GM23338 (cell line): ENCODE data around the gene TLDC2. TPM values are rescaled to one million over a fixed set of nuclear protein-coding genes. Genes with fewer than 3 reads are reported as not detected.

Experiments used
- ATAC-seq: fragments of 200-7000 bp; cut with Tn5 transposase; 3 replicates; pipeline ENCODE4 v1.9.1; 2020
- DNase-seq: peaks from one replicate; pipeline ENCODE4 v3.0.0-alpha.2; 2015; ENCODE audit warnings: low spot score
- H2AFZ ChIP-seq: fragments of 200-600 bp; sonication (generic); 2 replicates; pipeline ENCODE4 v1.8.0; 2016; ENCODE audit warnings: antibody characterized with exemption, mild to moderate bottlenecking, moderate library complexity
- H3F3A ChIP-seq: fragments of 200-600 bp; sonication (generic); replicated peaks from 2 replicates; pipeline ENCODE4 v1.8.0; 2017; ENCODE audit warnings: antibody characterized with exemption, mixed run types, low read depth
- H3K27ac ChIP-seq: fragments of 200-600 bp; sonication (generic); 2 replicates; pipeline ENCODE4 v1.6.1; 2016; ENCODE audit warnings: low read depth
- H3K27me3 ChIP-seq: fragments of 200-600 bp; sonication (generic); 2 replicates; pipeline ENCODE4 v1.8.0; 2016; ENCODE audit warnings: mild to moderate bottlenecking, mixed run types, moderate library complexity; ENCODE audit not compliant: insufficient read depth
- H3K36me3 ChIP-seq: fragments of 200-600 bp; sonication (generic); 2 replicates; pipeline ENCODE4 v1.8.0; 2016; ENCODE audit warnings: mild to moderate bottlenecking; ENCODE audit not compliant: insufficient read depth
- H3K4me1 ChIP-seq: fragments of 200-600 bp; sonication (generic); 2 replicates; pipeline ENCODE4 v1.8.0; 2016; ENCODE audit warnings: mild to moderate bottlenecking, moderate library complexity; ENCODE audit not compliant: insufficient read depth
- H3K4me2 ChIP-seq: fragments of 200-600 bp; sonication (generic); 2 replicates; pipeline ENCODE4 v1.7.1; 2017; ENCODE audit warnings: mixed run types
- H3K4me3 ChIP-seq: fragments of 200-600 bp; sonication (generic); 2 replicates; pipeline ENCODE4 v1.6.1; 2016; ENCODE audit warnings: mixed run types
- H3K79me2 ChIP-seq: fragments of 200-600 bp; sonication (generic); replicated peaks from 2 replicates; pipeline ENCODE4 v1.8.0; 2017; ENCODE audit warnings: mild to moderate bottlenecking; ENCODE audit not compliant: insufficient read depth
- H3K9me2 ChIP-seq: fragments of 200-600 bp; sonication (generic); 2 replicates; pipeline ENCODE4 v1.8.0; 2017; ENCODE audit not compliant: insufficient read depth
- H4K20me1 ChIP-seq: fragments of 200-600 bp; sonication (generic); replicated peaks from 2 replicates; pipeline ENCODE4 v1.8.0; 2017; ENCODE audit warnings: mild to moderate bottlenecking; ENCODE audit not compliant: insufficient read depth
- H3K27ac Mint-ChIP-seq: 2 replicates; pipeline ENCODE4 v1.8.0; 2020; ENCODE audit warnings: inconsistent platforms, mild to moderate bottlenecking, moderate library complexity, mixed read lengths
- H3K27me3 Mint-ChIP-seq: 3 replicates; pipeline ENCODE4 v1.8.0; 2022; ENCODE audit warnings: low read depth, mild to moderate bottlenecking, moderate library complexity, mixed read lengths, inconsistent platforms; ENCODE audit not compliant: insufficient read depth, poor library complexity
- H3K36me3 Mint-ChIP-seq: 3 replicates; pipeline ENCODE4 v1.8.0; 2021; ENCODE audit warnings: low read depth, mild to moderate bottlenecking, inconsistent platforms, moderate library complexity, mixed read lengths
- H3K4me1 Mint-ChIP-seq: 3 replicates; pipeline ENCODE4 v1.8.0; 2020; ENCODE audit warnings: mild to moderate bottlenecking, inconsistent platforms, mixed read lengths
- H3K4me3 Mint-ChIP-seq: 3 replicates; pipeline ENCODE4 v1.8.0; 2021; ENCODE audit warnings: moderate library complexity, mild to moderate bottlenecking, inconsistent platforms, mixed read lengths
- H3K9me3 Mint-ChIP-seq: 3 replicates; pipeline ENCODE4 v1.8.0; 2020; ENCODE audit warnings: moderate library complexity, mild to moderate bottlenecking, inconsistent platforms, mixed read lengths
- CTCF ChIP-seq, 2 experiments: fragments of 200-600 bp in 1 of 2; sonication (generic) in 1 of 2; conservative IDR thresholded peaks; 2 replicates each; pipeline versions ENCODE4 v1.5.1 to v1.6.1; 2016 to 2017; ENCODE audit warnings: antibody characterized with exemption in 2 of 2, low read depth in 2 of 2, mild to moderate bottlenecking in 2 of 2, moderate library complexity in 1 of 2
- EZH2phosphoT487 ChIP-seq: fragments of 200-600 bp; sonication (generic); IDR thresholded peaks from one replicate; pipeline ENCODE4 v1.8.1; 2018; ENCODE audit warnings: antibody characterized with exemption; ENCODE audit not compliant: unreplicated experiment
- STAT1 ChIP-seq: IDR thresholded peaks from one replicate; pipeline ENCODE4 v1.6.1; 2016; ENCODE audit warnings: antibody characterized with exemption; ENCODE audit not compliant: unreplicated experiment
- ZNF331 ChIP-seq: fragments of 250-450 bp; sonication (Bioruptor Pico); IDR thresholded peaks from 2 replicates; pipeline ENCODE4 v1.5.0; 2020; ENCODE audit warnings: low read depth, mild to moderate bottlenecking, moderate library complexity
- ZNF462 ChIP-seq: fragments of 250-450 bp; sonication (Bioruptor Pico); IDR thresholded peaks from 2 replicates; pipeline ENCODE4 v1.5.0; 2020; ENCODE audit warnings: mild to moderate bottlenecking, moderate library complexity
- polyA plus RNA-seq: library from polyadenylated mRNA; unstranded; fragments of >200 nt; fragmentation: Nextera tagmentation; extraction: Ambion mirVana; gene quantifications from 2 replicates; pipeline ENCODE4 v1.2.1, GENCODE V29; 2016
- total RNA-seq: library from RNA; depleted of rRNA; stranded (reverse); fragments of >200 nt; shearing (Covaris generic); gene quantifications from 2 replicates; pipeline ENCODE4 v1.2.3, GENCODE V29; 2014
- TF ChIP-seq, protein P1 (sequence below): IDR thresholded peaks from 2 replicates; pipeline ENCODE4 v1.6.1; 2016; ENCODE audit warnings: antibody characterized with exemption

The TLDC2 gene
- total and polyA plus RNA-seq, 2 experiments from 2014 or later, result 0.16 to 0.38 TPM

DNA sequence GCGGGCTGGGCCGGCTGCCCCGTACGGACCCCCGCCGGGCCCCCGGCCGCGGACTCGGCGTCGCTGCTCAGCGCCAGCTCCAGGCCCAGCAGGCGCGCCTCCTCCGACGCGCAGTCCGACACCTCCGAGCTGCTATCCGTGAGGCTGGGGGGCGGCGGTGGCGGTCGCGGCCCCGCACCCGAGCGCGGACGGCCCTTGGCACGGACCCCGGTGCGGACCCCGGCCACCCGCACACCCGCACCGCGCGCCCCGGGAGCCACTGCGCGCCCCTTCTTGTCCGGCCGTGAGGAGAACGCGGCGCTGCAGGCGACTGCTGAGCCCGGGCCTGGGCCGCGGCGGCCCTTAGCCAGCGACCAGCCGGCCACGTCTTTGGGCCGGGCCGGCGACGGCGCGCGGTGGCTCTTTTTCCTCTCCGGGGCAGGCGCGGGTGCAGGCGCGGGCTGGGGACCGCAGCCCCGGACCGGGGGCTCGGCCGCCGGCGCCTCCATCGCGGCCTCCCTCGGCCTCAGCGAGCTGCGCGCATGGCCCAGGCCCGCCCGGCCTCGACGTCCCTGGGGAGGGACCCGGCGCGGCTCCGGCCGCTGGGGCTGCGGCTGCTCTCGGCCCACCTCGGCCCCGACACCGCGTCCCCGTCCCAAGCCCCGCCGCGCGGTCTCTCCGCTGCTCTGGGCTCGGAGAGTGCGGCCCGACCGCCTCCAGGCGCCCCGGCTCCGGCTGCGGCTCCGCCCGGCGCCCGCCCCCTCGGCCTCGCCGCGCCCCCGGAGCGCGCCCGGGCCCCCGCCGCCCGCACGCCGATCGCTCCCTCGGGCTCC is 12.9 kb upstream of the TLDC2 start (continued):
- TF ChIP-seq CTCF (conservative IDR thresholded peaks at IDR 0.05; ENCODE audit: low read depth in 2 of 2), result no peak

DNA sequence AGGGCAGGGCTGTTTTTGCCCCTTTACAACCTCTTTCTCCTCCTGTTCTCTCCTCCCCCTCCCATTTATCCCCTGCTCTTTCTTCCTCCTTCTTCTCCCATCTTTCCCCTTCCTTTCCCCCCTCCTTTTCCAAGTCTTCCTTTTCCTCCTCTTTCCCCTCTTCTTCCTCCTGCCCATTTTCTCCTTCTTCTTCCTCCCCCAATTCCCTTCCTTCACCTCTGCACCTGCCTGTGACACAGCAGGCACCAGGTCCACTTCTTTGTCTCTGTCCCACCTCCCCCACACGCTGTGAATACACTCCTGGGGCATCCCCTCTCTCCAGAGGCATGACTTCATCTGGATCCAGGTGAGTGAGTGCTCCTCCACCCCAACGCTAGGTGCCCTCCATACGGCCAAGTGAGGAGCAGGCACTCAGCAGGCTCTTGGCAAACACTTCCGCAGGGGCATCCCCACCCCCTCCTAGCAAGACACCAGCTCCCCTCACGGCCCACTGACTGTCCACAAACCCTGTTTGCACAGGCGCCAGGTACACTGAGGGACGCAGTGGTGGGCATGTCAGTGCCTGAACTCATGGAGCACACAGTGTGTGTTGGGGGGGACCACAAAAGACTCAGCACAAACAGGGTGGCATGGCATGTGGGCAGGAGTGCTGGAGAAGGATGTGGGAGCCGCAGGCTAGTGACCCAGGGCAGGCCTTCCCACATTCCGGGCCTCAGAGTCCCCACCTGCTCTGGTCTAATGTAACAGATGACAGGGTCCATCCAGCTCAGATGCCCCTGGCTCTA is 10.7 kb upstream of the TLDC2 start:
- H3K4me2 ChIP-seq, result peak overlapping the region; percentile 82
- H3K4me3 ChIP-seq, result peak overlapping the region; percentile 65
- Mint-ChIP-seq H3K9me3 (no peaks in the 10 kb centered on the region), H3K36me3 (peaks cover 3% of the 10 kb centered on the region; the same call in 1 of the 3 replicates), H3K4me1 (peaks cover 30% of the 10 kb centered on the region), H3K27ac (no peak overlapping the region), H3K4me3 (peak overlapping the region; percentile 69), H3K27me3 (peaks cover 22% of the 10 kb centered on the region)
- H2AFZ ChIP-seq, result peak overlapping the region; percentile 90
- H3K4me1 ChIP-seq, result peaks cover 22% of the 10 kb centered on the region
- H3K36me3 ChIP-seq, result no peaks in the 10 kb centered on the region
- peak; percentile 63 for DNase-seq
- peaks cover 25% of the 10 kb centered on the region for H3K27me3 ChIP-seq
- peaks cover 16% of the 10 kb centered on the region for H3K79me2 ChIP-seq
- TF ChIP-seq, protein P1, sequence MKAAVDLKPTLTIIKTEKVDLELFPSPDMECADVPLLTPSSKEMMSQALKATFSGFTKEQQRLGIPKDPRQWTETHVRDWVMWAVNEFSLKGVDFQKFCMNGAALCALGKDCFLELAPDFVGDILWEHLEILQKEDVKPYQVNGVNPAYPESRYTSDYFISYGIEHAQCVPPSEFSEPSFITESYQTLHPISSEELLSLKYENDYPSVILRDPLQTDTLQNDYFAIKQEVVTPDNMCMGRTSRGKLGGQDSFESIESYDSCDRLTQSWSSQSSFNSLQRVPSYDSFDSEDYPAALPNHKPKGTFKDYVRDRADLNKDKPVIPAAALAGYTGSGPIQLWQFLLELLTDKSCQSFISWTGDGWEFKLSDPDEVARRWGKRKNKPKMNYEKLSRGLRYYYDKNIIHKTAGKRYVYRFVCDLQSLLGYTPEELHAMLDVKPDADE, result no peak
- TF ChIP-seq ZNF331 (CRISPR knock-in tag) (no peak), STAT1 (no peak), EZH2phosphoT487 (no peak), ZNF462 (peak; percentile 41; the same call in 1 of the 2 replicates)
- H4K20me1 ChIP-seq, result peaks cover 7% of the 10 kb centered on the region
- no peaks in the 10 kb centered on the region for H3F3A ChIP-seq
- no peak overlapping the region for H3K27ac ChIP-seq
- no peaks in the 10 kb centered on the region for H3K9me2 ChIP-seq
- peak; percentile 31 for ATAC-seq
